ENCODE data around the gene COBL. TPM values are rescaled to one million over a fixed set of nuclear protein-coding genes. Genes with fewer than 3 reads are reported as not detected.

The COBL gene
- total RNA-seq, 1 experiment from 2014 or later, result 0.39 TPM

DNA sequence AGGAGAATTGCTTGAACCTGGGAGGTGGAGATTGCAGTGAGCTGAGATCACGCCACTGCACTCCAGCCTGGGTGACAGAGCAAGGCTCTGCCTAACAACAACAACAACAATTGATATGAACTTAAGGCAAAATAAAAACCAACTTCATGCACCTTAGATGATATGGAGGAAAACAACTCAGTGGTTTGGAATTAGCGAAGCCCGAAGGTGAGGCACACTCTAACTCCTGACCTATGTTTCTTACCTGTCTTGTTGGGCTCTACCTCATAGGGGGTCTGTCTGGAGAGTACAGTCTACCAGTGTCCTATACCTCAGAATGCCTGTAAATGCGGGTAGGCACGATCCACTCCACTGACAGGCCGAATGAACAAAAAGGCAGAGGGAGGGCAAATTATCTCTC is 24.3 kb upstream of the COBL start:
- intact Hi-C loops (cut with micrococcal nuclease; ENCODE audit: unreplicated experiment), result no loop called here
- in situ Hi-C loops (cut with HindIII; ENCODE audit: low pct_unique_long_range_greater_than_20kb, low sequenced_read_pairs), result no loop called here
- POLR2A ChIA-PET, result no interaction called here

DNA sequence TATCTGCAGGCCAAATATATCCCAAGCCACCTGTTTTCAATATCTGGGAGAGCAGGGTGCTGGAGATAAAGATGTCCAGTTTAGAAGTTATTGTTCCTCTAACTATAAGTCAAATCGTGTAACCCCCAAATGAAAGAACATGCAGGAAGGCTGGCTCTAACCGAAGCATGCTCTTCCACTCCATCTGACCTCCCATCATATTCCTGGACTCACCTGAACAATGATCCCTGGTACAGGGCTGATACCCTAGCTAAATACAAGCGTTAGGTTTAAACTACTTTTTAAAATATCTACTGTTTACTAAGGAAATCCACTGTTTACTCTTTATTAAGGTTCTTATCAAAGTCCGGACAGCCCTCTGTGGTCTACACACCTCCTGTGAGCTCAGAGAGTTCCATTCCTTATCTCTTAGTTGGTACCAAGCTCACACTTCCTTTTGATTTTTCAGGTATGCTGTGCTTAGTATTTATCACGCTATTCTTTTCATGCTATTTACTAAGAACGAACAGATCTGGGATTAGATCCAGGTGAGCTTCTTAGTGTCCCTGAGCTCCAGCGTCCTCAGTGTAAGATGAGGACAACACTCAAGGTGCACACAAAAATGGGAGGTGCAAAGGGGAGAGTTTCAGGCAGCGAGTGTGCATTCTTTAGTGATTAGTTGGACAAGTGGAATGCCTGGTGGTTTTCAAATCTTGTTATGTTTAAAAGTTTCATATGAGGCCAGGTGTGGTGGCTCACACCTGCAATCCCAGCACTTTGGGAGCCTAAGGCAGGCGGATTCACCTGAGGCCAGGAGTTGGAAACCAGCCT is 23.6 kb upstream of the COBL start:
- Histone ChIP-seq H3K4me3 (ENCODE audit: low read depth in 2 of 2, low read length in 2 of 2) (no peak overlapping the region), H3K27me3 (ENCODE audit: control insufficient read depth, insufficient read depth, low read length) (peaks cover 11% of the 10 kb centered on the region), H3K9me3 (ENCODE audit: control insufficient read depth, insufficient read depth, low read depth, low read length) (no peaks in the 10 kb centered on the region), H3K4me1 (ENCODE audit: control insufficient read depth, insufficient read depth, low read length) (no peaks in the 10 kb centered on the region), H3K36me3 (ENCODE audit: control insufficient read depth, insufficient read depth, low read length) (no peaks in the 10 kb centered on the region), H3K27ac (ENCODE audit: low read length) (no peak overlapping the region)
- intact Hi-C loops (cut with micrococcal nuclease; ENCODE audit: unreplicated experiment) (no loop called here), in situ Hi-C loops (cut with HindIII; ENCODE audit: low pct_unique_long_range_greater_than_20kb, low sequenced_read_pairs) (no loop called here)
- no TSS peak for BruUV-seq (replicated peaks)
- ATAC-seq (no peak), DNase-seq (ENCODE audit: low read depth, low spot score) (no peak)
- TF ChIP-seq CTCF (IDR thresholded peaks at IDR 0.05) (no peak), SIN3A (IDR thresholded peaks at IDR 0.05; ENCODE audit: borderline replicate concordance, insufficient read depth, low read depth, low read length) (no peak), POLR2AphosphoS5 (IDR thresholded peaks at IDR 0.05; ENCODE audit: low read depth, low read length) (no peak), TCF7L2 (IDR thresholded peaks at IDR 0.05; ENCODE audit: low read depth, low read length) (no peak)
- TF ChIP-seq, protein P1, sequence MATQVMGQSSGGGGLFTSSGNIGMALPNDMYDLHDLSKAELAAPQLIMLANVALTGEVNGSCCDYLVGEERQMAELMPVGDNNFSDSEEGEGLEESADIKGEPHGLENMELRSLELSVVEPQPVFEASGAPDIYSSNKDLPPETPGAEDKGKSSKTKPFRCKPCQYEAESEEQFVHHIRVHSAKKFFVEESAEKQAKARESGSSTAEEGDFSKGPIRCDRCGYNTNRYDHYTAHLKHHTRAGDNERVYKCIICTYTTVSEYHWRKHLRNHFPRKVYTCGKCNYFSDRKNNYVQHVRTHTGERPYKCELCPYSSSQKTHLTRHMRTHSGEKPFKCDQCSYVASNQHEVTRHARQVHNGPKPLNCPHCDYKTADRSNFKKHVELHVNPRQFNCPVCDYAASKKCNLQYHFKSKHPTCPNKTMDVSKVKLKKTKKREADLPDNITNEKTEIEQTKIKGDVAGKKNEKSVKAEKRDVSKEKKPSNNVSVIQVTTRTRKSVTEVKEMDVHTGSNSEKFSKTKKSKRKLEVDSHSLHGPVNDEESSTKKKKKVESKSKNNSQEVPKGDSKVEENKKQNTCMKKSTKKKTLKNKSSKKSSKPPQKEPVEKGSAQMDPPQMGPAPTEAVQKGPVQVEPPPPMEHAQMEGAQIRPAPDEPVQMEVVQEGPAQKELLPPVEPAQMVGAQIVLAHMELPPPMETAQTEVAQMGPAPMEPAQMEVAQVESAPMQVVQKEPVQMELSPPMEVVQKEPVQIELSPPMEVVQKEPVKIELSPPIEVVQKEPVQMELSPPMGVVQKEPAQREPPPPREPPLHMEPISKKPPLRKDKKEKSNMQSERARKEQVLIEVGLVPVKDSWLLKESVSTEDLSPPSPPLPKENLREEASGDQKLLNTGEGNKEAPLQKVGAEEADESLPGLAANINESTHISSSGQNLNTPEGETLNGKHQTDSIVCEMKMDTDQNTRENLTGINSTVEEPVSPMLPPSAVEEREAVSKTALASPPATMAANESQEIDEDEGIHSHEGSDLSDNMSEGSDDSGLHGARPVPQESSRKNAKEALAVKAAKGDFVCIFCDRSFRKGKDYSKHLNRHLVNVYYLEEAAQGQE (IDR thresholded peaks at IDR 0.05; ENCODE audit: insufficient read depth in 1 of 2, low read depth in 2 of 2, low read length in 1 of 2), result no peak
- CTCF ChIA-PET, result no interaction called here
- POLR2A ChIA-PET, result no interaction called here

More for the DNA sequence above, 24.3 kb upstream of the COBL start:
- H3K36me3 ChIP-seq (ENCODE audit: control insufficient read depth, insufficient read depth, low read length), result no peaks in the 10 kb centered on the region
- no peaks in the 10 kb centered on the region for H3K9me3 ChIP-seq (ENCODE audit: control insufficient read depth, insufficient read depth, low read depth, low read length)
- no peak for DNase-seq (ENCODE audit: low read depth, low spot score)
- CTCF ChIA-PET, result no interaction called here
- ATAC-seq, result no peak
- H3K4me1 ChIP-seq (ENCODE audit: control insufficient read depth, insufficient read depth, low read length), result no peaks in the 10 kb centered on the region
- no peak overlapping the region for H3K4me3 ChIP-seq (ENCODE audit: low read depth in 2 of 2, low read length in 2 of 2)
- H3K27me3 ChIP-seq (ENCODE audit: control insufficient read depth, insufficient read depth, low read length), result peaks cover 16% of the 10 kb centered on the region
- TF ChIP-seq TCF7L2 (IDR thresholded peaks at IDR 0.05; ENCODE audit: low read depth, low read length) (no peak), SIN3A (IDR thresholded peaks at IDR 0.05; ENCODE audit: borderline replicate concordance, insufficient read depth, low read depth, low read length) (no peak), CTCF (IDR thresholded peaks at IDR 0.05) (no peak), POLR2AphosphoS5 (IDR thresholded peaks at IDR 0.05; ENCODE audit: low read depth, low read length) (no peak)
- TF ChIP-seq, protein P1 (IDR thresholded peaks at IDR 0.05; ENCODE audit: insufficient read depth in 1 of 2, low read depth in 2 of 2, low read length in 1 of 2), result no peak
- no TSS peak for BruUV-seq (replicated peaks)
- H3K27ac ChIP-seq (ENCODE audit: low read length), result no peak overlapping the region
